ENCODE measurements around the gene ACAT2.
A peak's percentile ranks its signal among the peaks of the same experiment; 100 is the strongest.
"Not testable (repeated sequence)": the region's sequence is repeated elsewhere in the genome, so short reads cannot be mapped to it uniquely, and the experiment has no call there.

The ACAT2 gene

DNA sequence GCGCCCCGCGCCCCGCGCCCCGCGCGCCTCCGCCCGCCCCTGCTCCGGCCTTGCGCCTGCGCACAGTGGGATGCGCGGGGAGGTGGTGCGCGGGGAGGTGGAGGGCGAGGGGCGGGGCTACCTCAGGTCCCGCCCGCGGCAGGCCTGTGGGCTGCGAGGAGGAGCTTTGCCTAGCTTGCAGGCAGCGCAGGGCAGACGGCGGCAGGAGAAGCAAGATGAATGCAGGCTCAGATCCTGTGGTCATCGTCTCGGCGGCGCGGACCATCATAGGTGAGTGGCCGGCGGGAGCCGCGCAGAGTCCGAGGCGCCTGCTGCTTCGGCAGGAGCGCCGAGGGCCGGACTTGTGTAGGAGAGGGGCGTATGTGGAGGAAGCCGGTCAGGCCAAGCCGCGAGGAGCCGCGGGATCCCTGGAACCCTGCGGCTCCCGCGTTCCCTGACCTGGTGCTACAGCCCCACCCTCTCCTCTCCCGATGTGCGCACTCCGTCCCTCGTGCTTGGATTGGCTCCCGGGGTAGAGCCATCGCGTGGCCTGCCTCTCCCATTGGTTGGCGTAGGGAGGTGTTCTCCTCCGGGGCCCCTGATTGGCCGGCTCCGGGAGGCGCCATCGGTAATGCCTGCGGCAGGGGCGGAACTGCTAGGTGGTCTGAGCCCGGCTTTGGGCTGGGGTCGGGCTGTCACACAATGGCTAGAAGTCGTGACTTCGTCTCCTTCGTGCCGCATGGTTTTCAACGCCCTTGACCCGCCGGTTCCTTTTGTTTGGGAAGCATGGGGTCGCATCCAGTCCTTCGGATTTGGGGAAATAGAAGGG is at the start of gene ACAT2:
TSS of gene ACAT2 (plus strand) at position 173 of the 808 bp plus-strand sequence. CDS start at position 216, 43 bp downstream.
- TF ChIP-seq, protein P1, sequence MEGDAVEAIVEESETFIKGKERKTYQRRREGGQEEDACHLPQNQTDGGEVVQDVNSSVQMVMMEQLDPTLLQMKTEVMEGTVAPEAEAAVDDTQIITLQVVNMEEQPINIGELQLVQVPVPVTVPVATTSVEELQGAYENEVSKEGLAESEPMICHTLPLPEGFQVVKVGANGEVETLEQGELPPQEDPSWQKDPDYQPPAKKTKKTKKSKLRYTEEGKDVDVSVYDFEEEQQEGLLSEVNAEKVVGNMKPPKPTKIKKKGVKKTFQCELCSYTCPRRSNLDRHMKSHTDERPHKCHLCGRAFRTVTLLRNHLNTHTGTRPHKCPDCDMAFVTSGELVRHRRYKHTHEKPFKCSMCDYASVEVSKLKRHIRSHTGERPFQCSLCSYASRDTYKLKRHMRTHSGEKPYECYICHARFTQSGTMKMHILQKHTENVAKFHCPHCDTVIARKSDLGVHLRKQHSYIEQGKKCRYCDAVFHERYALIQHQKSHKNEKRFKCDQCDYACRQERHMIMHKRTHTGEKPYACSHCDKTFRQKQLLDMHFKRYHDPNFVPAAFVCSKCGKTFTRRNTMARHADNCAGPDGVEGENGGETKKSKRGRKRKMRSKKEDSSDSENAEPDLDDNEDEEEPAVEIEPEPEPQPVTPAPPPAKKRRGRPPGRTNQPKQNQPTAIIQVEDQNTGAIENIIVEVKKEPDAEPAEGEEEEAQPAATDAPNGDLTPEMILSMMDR (IDR thresholded peaks at IDR 0.05; ENCODE audit: control insufficient read depth, insufficient read depth, low read depth, low read length, missing control alignments) = no peak
- peak; percentile 61 for DNase-seq (ENCODE audit: low read depth)
- H3K4me3 ChIP-seq (ENCODE audit: control insufficient read depth, low read depth, low read length) = peak within 1 kb of the TSS; percentile 64

- H3K4me3 ChIP-seq (ENCODE audit: control insufficient read depth, low read depth, low read length); DNase-seq (ENCODE audit: low read depth): not testable (repeated sequence)
Observed at GRCh38 chr6:159712389-159712788, 49.5 kb upstream of the ACAT2 start.

GRCh38 chr6:159713984-159714383 is 47.9 kb upstream of the ACAT2 start:
- no peak for DNase-seq (ENCODE audit: low read depth)
- TF ChIP-seq, protein P1 (IDR thresholded peaks at IDR 0.05; ENCODE audit: control insufficient read depth, insufficient read depth, low read depth, low read length, missing control alignments) = no peak
- H3K4me3 ChIP-seq (ENCODE audit: control insufficient read depth, low read depth, low read length) = no peak overlapping the region

- no peak overlapping the region for H3K4me3 ChIP-seq (ENCODE audit: control insufficient read depth, low read depth, low read length)
- no peak for DNase-seq (ENCODE audit: low read depth)
- TF ChIP-seq, protein P1 (IDR thresholded peaks at IDR 0.05; ENCODE audit: control insufficient read depth, insufficient read depth, low read depth, low read length, missing control alignments) = no peak
Observed at GRCh38 chr6:159714404-159714803, 47.4 kb upstream of the ACAT2 start.

- DNase-seq (ENCODE audit: low read depth) = no peak
- no peak overlapping the region for H3K4me3 ChIP-seq (ENCODE audit: control insufficient read depth, low read depth, low read length)
- TF ChIP-seq, protein P1 (IDR thresholded peaks at IDR 0.05; ENCODE audit: control insufficient read depth, insufficient read depth, low read depth, low read length, missing control alignments) = no peak
Observed at GRCh38 chr6:159715166-159715565, 46.7 kb upstream of the ACAT2 start.

- DNase-seq (ENCODE audit: low read depth) = no peak
- no peak overlapping the region for H3K4me3 ChIP-seq (ENCODE audit: control insufficient read depth, low read depth, low read length)
- TF ChIP-seq, protein P1 (IDR thresholded peaks at IDR 0.05; ENCODE audit: control insufficient read depth, insufficient read depth, low read depth, low read length, missing control alignments) = no peak
Observed at GRCh38 chr6:159715605-159716004, 46.2 kb upstream of the ACAT2 start.

DNA sequence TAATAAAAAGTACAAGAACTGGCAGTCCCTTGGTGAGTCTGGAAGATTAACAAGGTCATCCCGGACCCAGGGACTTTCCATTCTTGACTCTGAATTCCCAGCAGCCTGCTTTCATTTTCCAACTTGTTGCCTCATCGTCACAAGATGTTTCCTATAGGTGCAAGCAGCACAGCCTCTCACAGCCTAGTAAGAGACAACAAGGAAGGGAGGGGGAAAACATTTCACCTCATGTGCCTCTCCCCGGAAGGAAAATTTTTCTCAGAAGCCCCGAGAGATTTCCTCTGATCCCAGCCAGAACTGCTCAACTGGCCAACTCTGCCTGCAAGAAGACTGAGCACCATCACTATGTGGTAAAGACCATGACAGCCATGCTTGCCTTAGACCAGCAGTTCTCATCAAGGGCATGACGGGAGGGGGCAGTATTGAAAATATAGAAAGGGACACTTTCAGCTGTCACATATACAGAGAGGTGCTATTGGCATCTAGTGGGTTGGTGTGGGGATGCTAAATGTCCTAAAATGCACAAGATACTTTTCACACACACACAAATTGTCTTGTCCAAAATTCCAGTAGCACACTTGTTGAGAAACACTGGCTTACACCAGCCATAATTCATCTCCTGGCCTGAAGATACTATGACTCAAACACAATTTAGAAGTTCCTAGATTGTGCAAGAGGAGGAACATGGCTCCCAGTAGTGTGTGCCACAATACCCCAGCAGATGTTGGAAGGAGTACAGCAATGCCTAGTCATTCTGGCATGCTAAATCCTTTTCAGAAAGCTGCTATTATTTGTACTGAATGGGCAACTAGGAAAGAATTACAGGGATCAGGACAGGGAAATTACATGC is 45.4 kb upstream of the ACAT2 start:
- TF ChIP-seq, protein P1 (IDR thresholded peaks at IDR 0.05; ENCODE audit: control insufficient read depth, insufficient read depth, low read depth, low read length, missing control alignments) = peak; percentile 9
- H3K4me3 ChIP-seq (ENCODE audit: control insufficient read depth, low read depth, low read length) = no peak overlapping the region
- peak; percentile 97 for DNase-seq (ENCODE audit: low read depth)
